Measurements from ENCODE around the gene ARPC4.

Gene ARPC4

DNA sequence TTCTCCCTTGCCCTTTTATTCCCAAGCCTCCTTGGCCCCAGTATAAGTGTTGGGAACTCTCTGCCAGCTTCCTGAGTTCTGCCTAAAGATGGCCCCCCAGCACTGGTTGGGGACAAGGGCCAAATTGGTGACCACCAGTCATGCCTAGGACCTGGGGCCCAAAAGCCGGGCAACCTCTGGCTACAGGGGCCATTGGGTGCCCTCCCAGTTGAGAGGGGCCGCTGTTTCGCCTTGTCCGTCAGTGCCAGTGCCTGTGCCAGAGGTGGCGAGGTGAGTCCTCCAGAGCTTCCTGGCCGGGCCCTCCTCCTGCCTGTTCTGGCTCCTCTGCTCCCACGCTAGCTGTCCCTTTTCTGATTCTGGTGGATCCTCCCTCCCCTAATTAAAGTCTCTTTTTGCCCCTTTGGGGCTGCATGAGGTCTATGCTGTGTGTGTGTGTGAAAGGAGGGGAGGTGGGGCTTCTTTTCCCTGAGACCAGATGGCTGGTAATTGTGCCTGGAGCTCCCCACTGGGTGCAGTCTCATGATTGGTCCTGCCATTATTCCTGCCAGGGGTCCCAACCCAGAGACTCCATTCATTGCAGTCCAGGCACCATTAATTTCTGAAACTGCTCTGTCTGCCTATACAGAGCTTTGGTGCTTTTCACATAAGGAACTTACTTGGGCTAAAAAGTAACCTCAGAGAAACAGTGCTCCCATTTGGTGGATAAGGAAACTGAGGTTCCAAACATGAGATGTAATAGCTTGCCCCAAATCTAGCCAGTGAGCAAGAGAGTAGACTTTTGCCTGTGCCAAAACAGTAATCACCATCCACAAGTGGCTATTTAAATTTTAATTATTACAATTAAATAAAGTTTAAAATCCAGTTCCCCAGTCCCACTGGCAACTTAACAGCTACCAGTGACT is 14.1 kb downstream of the ARPC4 start:
- TF ChIP-seq, protein P1, sequence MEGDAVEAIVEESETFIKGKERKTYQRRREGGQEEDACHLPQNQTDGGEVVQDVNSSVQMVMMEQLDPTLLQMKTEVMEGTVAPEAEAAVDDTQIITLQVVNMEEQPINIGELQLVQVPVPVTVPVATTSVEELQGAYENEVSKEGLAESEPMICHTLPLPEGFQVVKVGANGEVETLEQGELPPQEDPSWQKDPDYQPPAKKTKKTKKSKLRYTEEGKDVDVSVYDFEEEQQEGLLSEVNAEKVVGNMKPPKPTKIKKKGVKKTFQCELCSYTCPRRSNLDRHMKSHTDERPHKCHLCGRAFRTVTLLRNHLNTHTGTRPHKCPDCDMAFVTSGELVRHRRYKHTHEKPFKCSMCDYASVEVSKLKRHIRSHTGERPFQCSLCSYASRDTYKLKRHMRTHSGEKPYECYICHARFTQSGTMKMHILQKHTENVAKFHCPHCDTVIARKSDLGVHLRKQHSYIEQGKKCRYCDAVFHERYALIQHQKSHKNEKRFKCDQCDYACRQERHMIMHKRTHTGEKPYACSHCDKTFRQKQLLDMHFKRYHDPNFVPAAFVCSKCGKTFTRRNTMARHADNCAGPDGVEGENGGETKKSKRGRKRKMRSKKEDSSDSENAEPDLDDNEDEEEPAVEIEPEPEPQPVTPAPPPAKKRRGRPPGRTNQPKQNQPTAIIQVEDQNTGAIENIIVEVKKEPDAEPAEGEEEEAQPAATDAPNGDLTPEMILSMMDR (IDR thresholded peaks at IDR 0.05; ENCODE audit: insufficient read depth, low read depth, low read length, missing control alignments): no peak

DNA sequence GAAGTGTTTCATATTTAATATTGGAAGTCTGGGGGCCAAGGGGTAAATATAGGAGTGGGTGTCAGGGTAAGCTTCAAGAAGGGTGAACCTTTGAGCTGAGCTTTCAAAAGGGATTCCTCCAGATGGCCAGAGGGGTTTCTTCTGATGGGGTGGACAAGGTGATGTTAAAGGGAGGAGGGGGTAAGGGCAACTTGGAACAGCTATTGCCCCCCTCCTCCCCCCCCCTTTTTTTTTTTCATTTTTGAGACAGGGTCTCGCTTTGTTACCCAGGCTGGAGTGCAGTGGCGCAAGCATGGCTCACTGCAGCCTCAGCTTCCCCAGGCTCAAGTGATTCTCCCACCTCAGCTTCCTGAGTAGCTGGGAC is 15.1 kb downstream of the ARPC4 start:
- H3K4me3 ChIP-seq (ENCODE audit: low read length): no peak overlapping the region
- no peak for DNase-seq (ENCODE audit: low read depth)
- TF ChIP-seq, protein P1 (IDR thresholded peaks at IDR 0.05; ENCODE audit: insufficient read depth, low read depth, low read length, missing control alignments): no peak

More for the DNA sequence above, 14.1 kb downstream of the ARPC4 start:
- no peak overlapping the region for H3K4me3 ChIP-seq (ENCODE audit: low read length)
- DNase-seq (ENCODE audit: low read depth): no peak

DNA sequence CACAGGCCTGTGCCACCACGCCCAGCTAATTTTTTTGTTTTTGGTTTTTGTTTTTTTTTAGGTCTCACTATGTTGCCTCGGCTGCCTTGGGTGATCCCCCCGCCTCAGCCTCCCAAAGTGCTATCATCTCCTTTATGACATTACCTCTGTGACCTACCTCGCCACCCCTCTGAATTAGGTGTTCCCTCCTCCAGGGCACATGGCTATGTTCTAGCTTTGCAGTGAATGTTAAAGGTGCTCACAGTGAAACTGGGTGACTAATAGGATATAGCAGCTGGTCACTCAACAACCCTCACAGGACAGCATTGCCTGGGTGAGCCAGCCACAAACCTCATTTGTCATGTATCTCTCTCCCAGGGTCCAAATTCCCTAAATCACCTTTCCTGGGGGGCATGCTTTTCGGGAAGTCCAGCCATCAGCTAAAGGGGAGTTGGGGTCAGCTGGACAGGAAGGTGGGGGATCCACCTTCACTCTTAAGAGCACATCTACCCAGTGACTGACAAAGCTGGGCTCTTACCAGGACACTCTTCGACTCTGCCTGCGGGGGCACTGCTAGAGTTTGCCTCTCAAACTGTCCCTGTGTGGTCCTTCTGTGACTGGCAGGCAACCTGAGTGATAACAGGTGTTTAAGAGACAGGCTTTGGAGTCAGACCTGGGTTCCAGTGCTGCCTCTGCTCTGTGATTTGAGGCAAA is 15.6 kb downstream of the ARPC4 start:
- TF ChIP-seq, protein P1 (IDR thresholded peaks at IDR 0.05; ENCODE audit: insufficient read depth, low read depth, low read length, missing control alignments): peak; percentile 33
- no peak overlapping the region for H3K4me3 ChIP-seq (ENCODE audit: low read length)
- peak; percentile 57 for DNase-seq (ENCODE audit: low read depth)

DNA sequence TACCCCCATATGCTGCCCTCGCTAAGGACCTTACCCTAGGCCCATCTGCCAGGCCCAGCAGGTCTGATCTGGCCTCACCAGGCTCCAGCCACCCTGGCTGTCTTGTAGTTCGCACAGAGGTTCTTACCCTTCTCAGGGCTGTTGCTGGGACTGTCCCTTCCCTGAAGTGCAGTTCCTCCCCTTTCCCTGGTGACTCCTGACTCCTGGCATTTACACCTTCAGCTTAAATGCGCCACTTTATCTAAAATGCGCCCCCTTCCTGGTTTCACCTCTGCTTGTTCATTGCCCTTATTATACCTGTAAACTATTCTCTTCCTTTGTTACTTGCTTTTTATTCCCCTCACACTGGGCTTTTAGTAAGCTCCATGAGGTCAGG is 16.3 kb downstream of the ARPC4 start:
- TF ChIP-seq, protein P1 (IDR thresholded peaks at IDR 0.05; ENCODE audit: insufficient read depth, low read depth, low read length, missing control alignments): no peak
- no peak for DNase-seq (ENCODE audit: low read depth)

DNA sequence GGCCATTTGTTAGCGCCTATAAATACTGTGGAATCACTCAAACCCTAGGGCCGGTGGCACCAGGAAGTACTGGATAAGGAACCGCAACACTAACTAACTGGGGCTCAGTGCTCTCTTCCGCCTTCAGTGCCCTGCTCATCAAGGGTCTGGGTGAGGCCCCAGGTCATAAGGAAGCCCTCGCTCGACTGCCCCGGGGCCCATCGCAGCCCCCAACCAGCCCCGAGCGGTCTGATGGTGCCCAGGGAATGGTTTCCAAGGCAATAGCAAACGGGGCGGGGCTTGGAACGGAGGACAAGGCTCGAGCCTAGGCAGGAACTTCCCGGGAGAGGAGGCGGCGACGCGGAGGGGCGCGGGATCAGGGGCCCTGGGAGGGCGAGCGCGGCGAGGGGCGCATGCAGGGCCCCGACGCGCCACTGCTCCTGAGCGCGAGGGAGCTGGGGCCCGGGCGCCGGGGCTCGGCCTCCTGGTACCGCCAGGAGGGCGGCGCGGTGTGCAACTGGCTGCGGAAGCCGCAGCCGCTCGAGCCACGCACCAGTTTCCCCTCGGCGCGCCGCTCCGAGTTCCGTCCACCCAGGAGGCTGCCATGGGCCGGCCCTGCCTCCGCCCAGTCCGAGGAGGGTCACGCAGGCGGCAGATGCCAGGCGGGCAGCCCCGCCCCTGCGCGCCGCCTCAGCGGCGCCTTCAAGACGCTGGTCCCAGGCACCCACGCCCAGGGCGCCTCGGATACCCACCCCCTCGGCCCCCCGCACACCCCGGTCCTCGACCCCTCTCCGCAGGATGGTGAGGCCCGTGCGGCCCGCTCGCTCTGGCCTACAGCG is 16.9 kb downstream of the ARPC4 start, which contains the start of gene TTLL3:
TSS of gene TTLL3 (plus strand) at position 648 of the 818 bp plus-strand sequence. CDS start 400 bp downstream, outside the sequence.
- peak; percentile 38 for DNase-seq (ENCODE audit: low read depth)

More for the DNA sequence above, 16.3 kb downstream of the ARPC4 start:
- peak overlapping the region; percentile 44 for H3K4me3 ChIP-seq (ENCODE audit: low read length)

DNA sequence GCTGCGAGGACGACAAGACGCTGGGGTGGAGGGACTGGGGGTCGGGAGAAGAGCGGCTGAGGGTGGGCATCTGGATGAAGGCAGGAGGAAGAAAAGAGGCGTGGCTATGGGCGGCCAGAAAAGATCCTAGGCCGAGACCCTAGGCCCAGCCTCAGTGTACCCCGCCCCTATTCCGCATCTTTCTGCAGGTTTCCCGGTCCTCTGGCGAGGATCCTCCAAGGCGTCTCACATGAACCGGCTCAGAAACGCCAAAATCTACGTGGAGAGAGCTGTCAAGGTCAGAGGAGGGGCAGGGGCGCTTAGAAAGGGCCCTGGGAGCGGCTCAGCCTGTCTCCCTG is 17.5 kb downstream of the ARPC4 start:
- TF ChIP-seq, protein P1 (IDR thresholded peaks at IDR 0.05; ENCODE audit: insufficient read depth, low read depth, low read length, missing control alignments): no peak
- H3K4me3 ChIP-seq (ENCODE audit: low read length): peak overlapping the region; percentile 44
- DNase-seq (ENCODE audit: low read depth): no peak

More for the DNA sequence above, 16.9 kb downstream of the ARPC4 start, which contains the start of gene TTLL3:
- H3K4me3 ChIP-seq (ENCODE audit: low read length): peak within 1 kb of the TSS; percentile 44
- TF ChIP-seq, protein P1 (IDR thresholded peaks at IDR 0.05; ENCODE audit: insufficient read depth, low read depth, low read length, missing control alignments): no peak
